HG03103 (cell line): ENCODE measurements around the gene MFAP3L.

Experiments
- ATAC-seq: cut with Tn5 transposase; IDR thresholded peaks from one replicate; pipeline ENCODE4 v1.9.1; 2021; ENCODE audit warnings: low read depth; ENCODE audit not compliant: unreplicated experiment

The MFAP3L gene

GRCh38 chr4:170025523-170026252 is 507 bp downstream of the MFAP3L start:
- no peak for ATAC-seq

- ATAC-seq: no peak
Measured at GRCh38 chr4:170022211-170022610, 4.0 kb downstream of the MFAP3L start.

GRCh38 chr4:170017252-170017651 is 8.9 kb downstream of the MFAP3L start:
- no peak for ATAC-seq

- ATAC-seq: no peak
Measured at GRCh38 chr4:170015285-170015684, 10.9 kb downstream of the MFAP3L start.

- no peak for ATAC-seq
Measured at GRCh38 chr4:170014359-170015011, 11.7 kb downstream of the MFAP3L start.

GRCh38 chr4:170012629-170012958 is 13.6 kb downstream of the MFAP3L start:
- no peak for ATAC-seq

- ATAC-seq: no peak
Measured at GRCh38 chr4:170011921-170012628, 14.1 kb downstream of the MFAP3L start.

GRCh38 chr4:170009291-170009690 is 16.9 kb downstream of the MFAP3L start:
- ATAC-seq: no peak

GRCh38 chr4:170008801-170009200 is 17.4 kb downstream of the MFAP3L start:
- ATAC-seq: no peak

- ATAC-seq: peak; percentile 47
Measured at GRCh38 chr4:170008371-170008770, 17.8 kb downstream of the MFAP3L start.

- ATAC-seq: no peak
Measured at GRCh38 chr4:170007113-170007512, 19.1 kb downstream of the MFAP3L start.

GRCh38 chr4:170005472-170005871 is 20.7 kb downstream of the MFAP3L start:
- ATAC-seq: no peak

- no peak for ATAC-seq
Measured at GRCh38 chr4:170004651-170005295, 21.4 kb downstream of the MFAP3L start.

- ATAC-seq: no peak
Measured at GRCh38 chr4:170003071-170004070, 22.8 kb downstream of the MFAP3L start.

GRCh38 chr4:170001745-170002267 is 24.4 kb downstream of the MFAP3L start:
- no peak for ATAC-seq

- no peak for ATAC-seq
Measured at GRCh38 chr4:170001011-170001744, 25.0 kb downstream of the MFAP3L start.

- ATAC-seq: no peak
Measured at GRCh38 chr4:169999923-170000322, 26.3 kb downstream of the MFAP3L start.

GRCh38 chr4:169998981-169999380 is 27.2 kb downstream of the MFAP3L start:
- no peak for ATAC-seq
